Jurkat, Clone E6-1 (cell line): Measurements from ENCODE around the gene TNFSF12.
A peak's percentile ranks its signal among the peaks of the same experiment; 100 is the strongest.

ENCODE experiments used
- DNase-seq: peaks from one replicate; pipeline ENCODE4 v3.0.0-alpha.2; 2011; ENCODE audit warnings: low read depth, low spot score
- H3K4me3 ChIP-seq: 2 replicates; pipeline ENCODE4 v1.5.1; 2011; ENCODE audit warnings: mild to moderate bottlenecking, low read length, control low read depth, moderate library complexity

The TNFSF12 gene

DNA sequence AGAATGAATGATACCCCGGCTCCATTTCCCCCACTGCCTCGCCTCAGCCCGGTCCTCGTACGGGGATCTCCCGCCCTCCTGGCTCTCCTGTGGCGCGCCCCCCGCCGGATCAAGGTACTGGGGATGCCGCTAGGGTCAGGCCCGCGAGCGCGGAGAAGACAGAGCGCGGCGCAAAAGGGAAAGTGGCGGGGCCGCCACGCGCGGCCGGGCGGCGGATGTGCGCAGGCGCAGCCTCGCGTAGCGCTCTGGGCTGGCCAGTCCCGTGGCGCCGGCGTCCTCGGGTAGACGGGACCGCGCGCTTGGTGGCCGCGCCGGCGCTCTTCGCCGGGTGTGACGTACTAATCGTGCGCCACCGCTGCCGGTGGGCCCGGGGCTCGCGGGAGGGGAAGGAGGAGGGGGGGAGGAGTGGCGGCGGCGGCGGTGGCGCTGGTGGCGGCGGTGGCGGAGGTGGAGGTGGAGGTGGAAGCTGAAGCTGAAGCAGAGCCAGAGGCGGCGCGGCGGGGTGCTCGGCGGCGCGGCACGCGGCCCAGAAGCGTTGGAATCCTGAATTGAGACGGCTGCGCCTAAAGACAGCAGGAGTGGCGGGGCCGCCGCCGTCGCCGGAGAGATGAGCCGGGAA lies 12.8 kb downstream of the TNFSF12 start, which contains the start of gene SENP3:
Gene SENP3 (plus strand): TSS at position 331 of the 619 bp plus-strand sequence. CDS start 1,158 bp downstream, outside the sequence.
- H3K4me3 ChIP-seq, result peak within 1 kb of the TSS; percentile 87
- peak; percentile 85 for DNase-seq

DNA sequence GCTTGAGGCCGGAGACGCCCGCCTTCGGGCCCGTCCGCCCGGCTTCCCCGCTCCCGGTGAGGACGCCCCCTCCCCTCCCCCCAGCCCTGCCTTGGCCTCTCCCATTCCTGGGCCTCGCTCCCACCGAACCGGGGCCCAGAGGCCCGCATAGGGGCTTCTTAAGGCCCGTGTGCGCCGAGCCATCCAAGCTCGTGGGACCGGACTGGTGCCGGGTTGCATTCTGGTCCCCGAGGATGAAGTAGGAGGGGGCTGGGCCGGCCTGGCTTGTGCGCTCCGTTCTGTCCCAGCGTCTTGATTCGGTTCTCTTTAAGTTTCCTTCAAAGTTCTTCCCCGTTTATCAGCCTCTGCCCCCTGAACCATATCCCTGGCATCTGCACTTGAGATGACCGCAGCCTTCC lies 13.3 kb downstream of the TNFSF12 start:
- H3K4me3 ChIP-seq, result peak overlapping the region; percentile 87

DNA sequence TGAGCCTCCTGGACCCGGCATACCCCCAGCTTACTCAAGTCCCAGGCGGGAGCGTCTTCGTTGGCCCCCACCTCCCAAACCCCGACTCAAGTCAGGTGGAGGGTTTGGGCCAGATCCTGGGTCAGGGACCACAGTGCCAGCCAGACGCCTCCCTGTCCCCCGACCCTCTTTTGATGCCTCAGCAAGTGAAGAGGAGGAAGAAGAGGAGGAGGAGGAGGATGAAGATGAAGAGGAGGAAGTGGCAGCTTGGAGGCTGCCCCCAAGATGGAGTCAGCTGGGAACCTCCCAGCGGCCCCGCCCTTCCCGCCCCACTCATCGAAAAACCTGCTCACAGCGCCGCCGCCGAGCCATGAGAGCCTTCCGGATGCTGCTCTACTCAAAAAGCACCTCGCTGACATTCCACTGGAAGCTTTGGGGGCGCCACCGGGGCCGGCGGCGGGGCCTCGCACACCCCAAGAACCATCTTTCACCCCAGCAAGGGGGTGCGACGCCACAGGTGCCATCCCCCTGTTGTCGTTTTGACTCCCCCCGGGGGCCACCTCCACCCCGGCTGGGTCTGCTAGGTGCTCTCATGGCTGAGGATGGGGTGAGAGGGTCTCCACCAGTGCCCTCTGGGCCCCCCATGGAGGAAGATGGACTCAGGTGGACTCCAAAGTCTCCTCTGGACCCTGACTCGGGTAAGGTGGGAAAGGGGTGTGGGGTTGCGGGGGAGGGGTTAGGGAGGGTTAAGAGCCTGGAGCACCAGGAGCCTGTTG lies 14.4 kb downstream of the TNFSF12 start:
- DNase-seq, result no peak
- H3K4me3 ChIP-seq, result peak overlapping the region; percentile 87

More for the DNA sequence above, 13.3 kb downstream of the TNFSF12 start:
- no peak for DNase-seq

DNA sequence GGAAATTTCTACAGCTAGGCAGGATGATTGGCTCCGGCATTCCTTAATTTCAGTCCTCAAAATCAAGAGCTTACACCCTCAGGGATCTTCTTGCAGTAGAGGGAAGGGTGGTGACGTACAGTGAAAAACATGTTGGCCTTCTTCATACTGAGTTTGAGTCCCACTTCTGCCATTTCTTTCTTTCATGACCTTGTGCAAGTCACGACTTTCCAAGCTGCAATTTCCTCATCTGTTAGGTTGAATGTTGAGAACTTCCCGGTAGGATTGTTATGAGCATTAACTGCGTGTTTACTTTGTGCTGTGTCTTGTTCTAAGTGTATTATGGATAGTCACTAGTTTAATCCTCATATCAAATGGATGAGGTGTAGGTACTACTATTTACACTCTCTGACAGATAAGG lies 20.7 kb downstream of the TNFSF12 start:
- DNase-seq, result no peak
- H3K4me3 ChIP-seq, result no peak overlapping the region

DNA sequence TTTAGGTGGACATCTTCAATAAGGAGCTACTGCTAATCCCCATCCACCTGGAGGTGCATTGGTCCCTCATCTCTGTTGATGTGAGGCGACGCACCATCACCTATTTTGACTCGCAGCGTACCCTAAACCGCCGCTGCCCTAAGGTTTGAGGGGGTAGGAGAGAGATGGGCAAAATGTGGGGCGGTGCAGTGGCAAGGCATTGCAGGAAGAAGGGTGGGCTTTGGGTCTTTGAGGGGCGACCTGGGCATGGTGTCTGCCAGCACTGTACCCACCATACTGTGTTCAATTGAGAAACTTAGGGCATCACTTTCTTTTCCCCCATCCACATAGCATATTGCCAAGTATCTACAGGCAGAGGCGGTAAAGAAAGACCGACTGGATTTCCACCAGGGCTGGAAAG lies 21.5 kb downstream of the TNFSF12 start:
- no peak for DNase-seq
- no peak overlapping the region for H3K4me3 ChIP-seq

DNA sequence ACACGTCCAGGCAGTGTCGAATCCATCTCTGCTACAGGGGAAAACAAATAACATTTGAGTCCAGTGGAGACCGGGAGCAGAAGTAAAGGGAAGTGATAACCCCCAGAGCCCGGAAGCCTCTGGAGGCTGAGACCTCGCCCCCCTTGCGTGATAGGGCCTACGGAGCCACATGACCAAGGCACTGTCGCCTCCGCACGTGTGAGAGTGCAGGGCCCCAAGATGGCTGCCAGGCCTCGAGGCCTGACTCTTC lies 23.4 kb downstream of the TNFSF12 start:
- DNase-seq, result no peak
- H3K4me3 ChIP-seq, result peak overlapping the region; percentile 58

DNA sequence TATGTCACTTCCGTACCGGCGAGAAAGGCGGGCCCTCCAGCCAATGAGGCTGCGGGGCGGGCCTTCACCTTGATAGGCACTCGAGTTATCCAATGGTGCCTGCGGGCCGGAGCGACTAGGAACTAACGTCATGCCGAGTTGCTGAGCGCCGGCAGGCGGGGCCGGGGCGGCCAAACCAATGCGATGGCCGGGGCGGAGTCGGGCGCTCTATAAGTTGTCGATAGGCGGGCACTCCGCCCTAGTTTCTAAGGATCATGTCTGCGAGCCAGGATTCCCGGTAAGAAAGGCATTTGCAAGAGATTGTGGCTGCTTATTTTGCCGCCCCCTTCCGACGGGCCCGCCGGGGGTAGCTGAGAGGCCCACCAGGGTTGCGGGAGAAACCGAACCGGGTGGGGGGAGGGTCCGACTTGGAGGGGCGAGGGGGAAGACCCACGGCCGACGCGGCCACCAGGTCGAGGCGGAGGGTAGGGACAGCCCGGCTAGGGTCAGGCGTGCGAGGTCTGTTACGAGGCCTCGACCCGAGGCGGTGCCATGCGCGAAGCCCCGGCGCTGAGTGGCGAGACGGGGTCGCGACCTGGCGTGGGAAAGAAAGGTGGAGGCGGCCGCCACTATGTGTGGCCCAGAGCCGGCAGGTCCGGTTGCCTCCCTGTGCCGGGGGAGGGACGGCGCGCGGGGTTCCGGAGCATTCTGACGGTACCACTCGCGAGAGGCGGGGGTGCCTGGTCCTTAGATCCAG lies 23.9 kb downstream of the TNFSF12 start:
- peak overlapping the region; percentile 91 for H3K4me3 ChIP-seq

DNA sequence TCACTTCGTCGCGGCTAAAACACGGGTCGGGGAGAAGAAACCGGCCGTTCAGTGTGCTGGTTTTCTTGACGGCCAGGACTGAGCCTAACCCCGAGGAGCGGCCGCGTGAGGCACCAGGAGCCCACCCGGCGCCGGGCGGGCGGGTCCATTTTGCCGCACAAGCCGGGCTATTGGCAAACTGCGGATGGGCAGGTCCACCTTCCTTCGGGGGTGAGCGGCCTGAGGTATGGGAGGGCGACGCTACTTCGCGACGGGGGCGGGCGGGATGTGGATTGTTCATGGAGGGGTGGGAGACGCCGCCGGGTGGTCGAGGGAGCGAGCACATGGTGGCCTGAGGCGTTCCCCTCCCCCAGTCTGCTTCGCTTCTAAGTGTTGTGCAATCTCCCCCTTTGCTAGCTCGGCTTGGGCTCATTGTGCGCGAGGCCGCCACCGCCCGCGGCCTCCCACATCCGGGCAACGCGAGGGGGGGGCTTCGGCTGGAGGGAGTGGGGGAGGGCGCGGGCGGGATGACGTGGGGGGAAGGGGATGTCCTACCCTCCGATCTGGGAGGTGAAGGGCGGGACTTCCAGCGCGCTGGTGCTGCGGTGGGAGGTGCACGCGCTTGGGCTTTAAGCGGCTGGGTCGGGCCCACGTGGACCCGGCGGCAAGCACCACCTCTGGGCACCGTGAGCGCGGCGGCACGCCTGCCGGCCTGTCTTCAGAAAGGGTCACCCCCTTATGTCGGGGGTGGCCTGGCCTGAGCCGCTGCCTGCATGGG lies 24.6 kb downstream of the TNFSF12 start:
- H3K4me3 ChIP-seq, result peak overlapping the region; percentile 91
- DNase-seq, result peak; percentile 84

More for the DNA sequence above, 23.9 kb downstream of the TNFSF12 start:
- peak; percentile 99 for DNase-seq

DNA sequence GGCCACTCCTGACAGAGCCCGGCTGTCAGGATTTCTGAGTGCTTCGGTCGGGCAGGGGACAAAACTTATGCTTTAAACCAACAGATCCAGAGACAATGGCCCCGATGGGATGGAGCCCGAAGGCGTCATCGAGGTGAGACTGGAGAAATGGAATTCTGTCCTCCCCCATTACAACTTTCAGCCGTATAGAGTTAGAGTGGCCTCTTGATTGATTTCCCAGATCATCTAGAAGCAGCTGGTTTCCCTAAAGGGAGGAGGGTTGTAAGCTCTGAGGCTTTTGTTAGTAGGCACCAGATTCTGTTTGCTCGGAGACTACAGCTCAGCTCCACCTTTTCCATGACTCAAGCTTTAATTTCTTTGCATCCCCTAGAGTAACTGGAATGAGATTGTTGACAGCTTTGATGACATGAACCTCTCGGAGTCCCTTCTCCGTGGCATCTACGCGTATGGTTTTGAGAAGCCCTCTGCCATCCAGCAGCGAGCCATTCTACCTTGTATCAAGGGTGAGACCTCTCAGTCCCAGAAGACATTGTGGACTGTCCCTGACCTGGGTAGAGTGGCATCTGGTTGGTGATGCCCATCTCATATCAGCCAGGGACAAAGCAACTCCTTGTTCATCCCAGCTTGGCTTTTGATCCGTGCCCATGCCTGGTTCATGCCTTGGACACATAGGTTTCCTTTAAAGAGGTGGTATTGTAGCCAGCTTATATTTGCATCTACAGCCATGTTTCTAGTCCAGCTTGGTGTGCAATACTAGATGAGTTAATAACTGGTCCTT lies 25.5 kb downstream of the TNFSF12 start:
- DNase-seq, result no peak
- H3K4me3 ChIP-seq, result peak overlapping the region; percentile 91

DNA sequence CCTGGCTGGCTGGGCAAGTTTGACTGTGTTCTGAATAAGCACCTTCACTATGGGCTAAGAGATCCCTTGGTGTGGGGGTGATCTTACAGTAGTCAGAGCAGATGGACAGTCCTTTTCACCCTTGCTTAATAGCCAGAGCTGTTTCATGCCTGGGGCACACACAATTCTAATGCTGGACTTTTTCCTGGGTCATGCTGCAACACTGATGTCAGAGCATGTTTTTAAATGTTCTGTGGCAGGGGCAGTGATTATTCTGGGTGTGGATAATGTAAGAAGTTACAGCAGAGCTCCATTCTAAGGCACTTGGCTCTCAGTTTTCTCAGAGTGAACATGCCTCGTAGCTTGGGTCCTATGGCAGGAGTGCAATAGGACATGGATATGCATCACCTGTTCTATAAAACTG lies 26.6 kb downstream of the TNFSF12 start:
- DNase-seq, result no peak

DNA sequence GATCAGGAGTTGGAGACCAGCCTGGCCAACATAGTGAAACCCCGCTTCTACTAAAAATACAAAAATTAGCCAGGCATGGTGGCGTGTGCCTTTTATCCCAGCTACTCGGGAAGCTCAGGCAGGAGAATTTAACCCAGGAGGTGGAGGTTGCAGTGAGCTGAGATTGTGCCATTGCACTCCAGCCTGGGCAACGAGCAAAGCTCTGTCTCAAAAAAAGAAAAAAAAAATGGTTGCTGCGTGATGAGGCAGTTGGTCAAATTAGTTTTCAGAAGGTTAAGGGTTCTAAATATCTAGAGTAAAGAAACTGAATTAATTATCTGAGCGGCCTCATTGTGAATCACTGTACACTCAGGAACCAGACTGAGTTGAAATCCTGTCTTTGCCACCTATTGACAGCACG lies 27.1 kb downstream of the TNFSF12 start:
- no peak overlapping the region for H3K4me3 ChIP-seq
- DNase-seq, result no peak

More for the DNA sequence above, 26.6 kb downstream of the TNFSF12 start:
- H3K4me3 ChIP-seq, result no peak overlapping the region

DNA sequence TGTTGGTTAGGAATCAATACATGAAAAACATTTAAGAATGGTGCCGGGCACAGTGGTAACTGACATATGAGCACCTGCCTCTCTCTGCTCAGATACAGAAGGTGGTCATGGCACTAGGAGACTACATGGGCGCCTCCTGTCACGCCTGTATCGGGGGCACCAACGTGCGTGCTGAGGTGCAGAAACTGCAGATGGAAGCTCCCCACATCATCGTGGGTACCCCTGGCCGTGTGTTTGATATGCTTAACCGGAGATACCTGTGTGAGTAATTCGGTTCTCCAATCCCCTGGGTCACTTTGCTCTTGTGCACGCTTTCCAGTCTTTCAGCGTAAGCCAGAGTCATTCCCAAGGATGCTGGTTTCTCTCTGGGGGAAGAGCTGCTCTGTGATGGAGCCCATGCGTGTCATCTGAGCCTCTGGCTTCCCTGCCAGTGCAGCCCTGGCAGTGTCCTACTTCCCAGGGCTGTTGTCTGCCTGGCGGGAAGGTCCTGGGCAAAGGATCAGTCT lies 27.6 kb downstream of the TNFSF12 start:
- H3K4me3 ChIP-seq, result no peak overlapping the region
- DNase-seq, result no peak

DNA sequence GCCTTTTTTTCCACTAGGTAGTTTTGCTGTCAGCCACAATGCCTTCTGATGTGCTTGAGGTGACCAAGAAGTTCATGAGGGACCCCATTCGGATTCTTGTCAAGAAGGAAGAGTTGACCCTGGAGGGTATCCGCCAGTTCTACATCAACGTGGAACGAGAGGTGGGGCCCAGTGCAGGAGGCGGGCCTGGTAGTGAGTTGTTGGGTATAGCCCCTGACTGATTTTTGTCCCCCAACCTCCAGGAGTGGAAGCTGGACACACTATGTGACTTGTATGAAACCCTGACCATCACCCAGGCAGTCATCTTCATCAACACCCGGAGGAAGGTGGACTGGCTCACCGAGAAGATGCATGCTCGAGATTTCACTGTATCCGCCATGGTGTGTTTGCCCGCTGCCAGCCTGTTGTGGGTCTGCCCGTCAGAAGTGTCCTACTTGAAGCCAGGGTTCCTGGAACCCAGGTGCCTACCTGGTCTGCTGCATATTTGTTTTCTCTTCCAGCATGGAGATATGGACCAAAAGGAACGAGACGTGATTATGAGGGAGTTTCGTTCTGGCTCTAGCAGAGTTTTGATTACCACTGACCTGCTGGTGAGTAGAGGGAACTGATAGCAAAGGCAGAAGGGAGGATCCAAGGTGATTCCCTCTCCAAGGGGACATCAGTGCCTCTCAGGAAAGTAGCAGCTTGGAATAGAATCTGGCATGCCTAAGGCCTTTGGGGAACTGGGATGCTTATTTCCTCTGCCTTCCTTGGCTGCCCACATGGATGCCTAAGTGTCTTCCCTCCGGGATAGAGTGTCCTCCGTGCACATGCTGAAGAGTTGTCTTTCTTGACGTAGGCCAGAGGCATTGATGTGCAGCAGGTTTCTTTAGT lies 28.7 kb downstream of the TNFSF12 start:
- H3K4me3 ChIP-seq, result no peak overlapping the region
- no peak for DNase-seq

DNA sequence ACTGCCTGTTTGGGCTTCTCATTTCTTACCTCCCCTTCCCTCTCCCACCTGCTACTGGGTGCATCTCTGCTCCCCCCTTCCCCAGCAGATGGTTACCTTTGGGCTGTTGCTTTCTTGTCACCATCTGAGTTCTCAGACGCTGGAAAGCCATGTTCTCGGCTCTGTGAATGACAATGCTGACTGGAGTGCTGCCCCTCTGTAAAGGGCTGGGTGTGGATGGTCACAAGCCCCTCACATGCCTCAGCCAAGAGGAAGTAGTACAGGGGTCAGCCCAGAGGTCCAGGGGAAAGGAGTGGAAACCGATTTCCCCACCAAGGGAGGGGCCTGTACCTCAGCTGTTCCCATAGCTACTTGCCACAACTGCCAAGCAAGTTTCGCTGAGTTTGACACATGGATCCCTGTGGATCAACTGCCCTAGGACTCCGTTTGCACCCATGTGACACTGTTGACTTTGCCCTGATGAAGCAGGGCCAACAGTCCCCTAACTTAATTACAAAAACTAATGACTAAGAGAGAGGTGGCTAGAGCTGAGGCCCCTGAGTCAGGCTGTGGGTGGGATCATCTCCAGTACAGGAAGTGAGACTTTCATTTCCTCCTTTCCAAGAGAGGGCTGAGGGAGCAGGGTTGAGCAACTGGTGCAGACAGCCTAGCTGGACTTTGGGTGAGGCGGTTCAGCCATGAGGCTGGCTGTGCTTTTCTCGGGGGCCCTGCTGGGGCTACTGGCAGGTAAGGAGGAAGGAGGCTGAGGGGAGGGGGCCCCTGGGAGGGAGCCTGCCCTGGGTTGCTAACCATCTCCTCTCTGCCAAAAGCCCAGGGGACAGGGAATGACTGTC lies 30.4 kb downstream of the TNFSF12 start, which contains the start of gene CD68:
Gene CD68 (plus strand): TSS at position 638 of the 833 bp plus-strand sequence. CDS start 40 bp downstream, at position 678.
- no peak within 1 kb of the TSS for H3K4me3 ChIP-seq
- DNase-seq, result peak; percentile 65

DNA sequence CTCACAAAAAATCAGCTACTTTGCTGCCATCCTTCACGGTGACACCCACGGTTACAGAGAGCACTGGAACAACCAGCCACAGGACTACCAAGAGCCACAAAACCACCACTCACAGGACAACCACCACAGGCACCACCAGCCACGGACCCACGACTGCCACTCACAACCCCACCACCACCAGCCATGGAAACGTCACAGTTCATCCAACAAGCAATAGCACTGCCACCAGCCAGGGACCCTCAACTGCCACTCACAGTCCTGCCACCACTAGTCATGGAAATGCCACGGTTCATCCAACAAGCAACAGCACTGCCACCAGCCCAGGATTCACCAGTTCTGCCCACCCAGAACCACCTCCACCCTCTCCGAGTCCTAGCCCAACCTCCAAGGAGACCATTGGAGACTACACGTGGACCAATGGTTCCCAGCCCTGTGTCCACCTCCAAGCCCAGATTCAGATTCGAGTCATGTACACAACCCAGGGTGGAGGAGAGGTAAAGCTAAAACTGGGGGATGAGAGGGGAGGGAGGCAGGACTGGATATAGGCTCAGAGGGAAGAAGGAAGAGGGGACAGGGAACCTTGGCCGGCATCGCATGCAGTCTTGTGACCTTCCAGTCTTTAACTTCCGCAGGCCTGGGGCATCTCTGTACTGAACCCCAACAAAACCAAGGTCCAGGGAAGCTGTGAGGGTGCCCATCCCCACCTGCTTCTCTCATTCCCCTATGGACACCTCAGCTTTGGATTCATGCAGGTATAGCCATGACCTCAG lies 31.2 kb downstream of the TNFSF12 start:
- H3K4me3 ChIP-seq, result no peak overlapping the region
- DNase-seq, result no peak
